SW 1271 (cell line): ENCODE measurements around the gene C11orf98.
"Not testable (repeated sequence)": the region's sequence is repeated elsewhere in the genome, so short reads cannot be mapped to it uniquely, and the experiment has no call there.

Source experiments
- DNase-seq, 2 experiments: peaks; one replicate each; lab custom pipeline; 2025; lab: John Stamatoyannopoulos, UW

C11orf98 gene

DNA sequence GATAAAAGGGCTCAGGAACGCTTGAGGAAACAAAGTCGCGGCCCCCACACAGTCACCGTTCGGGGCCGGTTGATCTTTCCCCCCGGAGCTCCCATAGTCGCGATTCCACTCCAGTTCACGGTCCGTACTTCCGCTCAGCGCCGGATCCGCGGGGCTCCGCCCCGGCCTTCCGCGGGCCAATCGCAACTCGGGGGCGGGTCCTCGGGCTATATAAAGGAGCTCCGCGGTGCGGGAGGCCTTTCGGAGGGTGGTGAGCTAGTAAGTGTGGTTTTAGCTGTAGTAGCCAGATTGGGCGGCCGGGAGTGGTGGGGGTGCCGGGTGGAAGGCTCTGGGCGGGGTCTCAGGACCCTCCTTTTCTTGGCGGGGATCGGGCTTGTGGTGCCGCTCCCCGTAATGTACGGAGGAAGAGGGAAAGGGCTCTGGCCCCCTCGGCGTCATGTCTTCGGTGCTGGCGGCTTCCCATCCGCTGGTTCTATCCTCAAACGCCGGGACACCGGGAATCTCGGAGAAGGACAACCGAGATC is at the start of gene C11orf98, which contains the start of gene CSKMT:
C11orf98 (minus strand) TSS at position 136 of the 524 bp plus-strand sequence; CDS start at position 95, 41 bp downstream.
CSKMT (plus strand) TSS at position 238 of the 524 bp plus-strand sequence. CDS start 568 bp downstream, outside the sequence.
- peak; percentile 71 to 88 for DNase-seq

GRCh38 chr11:62713343-62713742 is 48.3 kb upstream of the C11orf98 start:
- no peak for DNase-seq

- no peak for DNase-seq
Measured at GRCh38 chr11:62712861-62713260, 47.9 kb upstream of the C11orf98 start.

- no peak for DNase-seq
Measured at GRCh38 chr11:62712276-62712812, 47.3 kb upstream of the C11orf98 start.

DNA sequence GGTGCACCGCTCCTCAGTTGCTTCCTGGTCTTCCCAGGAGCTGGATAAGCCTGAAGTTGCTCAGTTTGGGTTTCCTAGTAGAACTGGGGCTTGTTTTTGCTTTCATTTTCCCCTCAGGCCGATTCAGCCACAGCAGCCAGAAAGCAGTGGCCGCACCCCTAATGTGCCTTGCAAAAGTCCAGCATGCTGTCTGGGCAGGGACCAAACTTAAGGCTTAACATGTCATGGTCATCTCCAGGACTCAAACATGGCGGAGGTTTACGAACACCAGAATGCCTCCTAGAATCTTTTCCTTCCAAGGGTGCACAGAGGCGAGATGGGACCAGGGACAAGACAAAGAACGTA is 45.0 kb upstream of the C11orf98 start:
- no peak for DNase-seq

DNA sequence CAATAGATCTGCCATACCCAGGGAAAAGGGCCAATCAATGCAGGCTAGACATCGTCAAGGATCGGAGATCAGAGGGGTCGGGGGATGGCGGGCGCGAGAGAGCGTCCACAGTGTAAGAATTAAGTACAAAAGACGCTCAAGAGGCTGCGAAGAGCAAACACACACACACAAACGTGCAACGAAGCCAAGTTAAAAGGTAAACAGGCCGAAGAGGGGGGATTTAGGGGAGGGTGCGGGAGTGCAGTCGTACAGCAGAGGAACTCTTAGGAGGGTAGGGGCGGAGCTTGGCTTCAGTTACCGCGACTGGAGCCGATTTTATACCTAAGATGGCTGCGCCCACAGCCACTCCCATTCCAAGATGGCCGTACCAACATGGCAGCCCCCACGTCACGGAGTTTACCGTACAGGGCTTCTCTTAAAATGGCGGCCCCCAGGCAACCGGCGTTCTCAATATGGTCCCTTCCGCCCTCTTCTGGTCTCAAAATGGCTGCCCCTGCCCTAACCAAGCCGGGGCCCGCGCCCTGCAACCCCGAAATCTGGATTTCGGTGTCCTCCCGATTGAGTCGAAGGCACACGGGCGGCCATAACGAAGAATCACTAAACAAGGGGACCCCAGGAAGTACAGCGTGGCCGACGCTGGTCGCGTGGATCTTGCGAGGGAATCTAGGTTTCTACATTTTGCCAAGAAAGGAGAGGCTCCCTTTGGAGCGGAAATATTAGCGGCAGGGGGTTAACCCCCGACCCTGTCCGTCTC is 44.4 kb upstream of the C11orf98 start:
- DNase-seq: peak; percentile 89 to 97

DNA sequence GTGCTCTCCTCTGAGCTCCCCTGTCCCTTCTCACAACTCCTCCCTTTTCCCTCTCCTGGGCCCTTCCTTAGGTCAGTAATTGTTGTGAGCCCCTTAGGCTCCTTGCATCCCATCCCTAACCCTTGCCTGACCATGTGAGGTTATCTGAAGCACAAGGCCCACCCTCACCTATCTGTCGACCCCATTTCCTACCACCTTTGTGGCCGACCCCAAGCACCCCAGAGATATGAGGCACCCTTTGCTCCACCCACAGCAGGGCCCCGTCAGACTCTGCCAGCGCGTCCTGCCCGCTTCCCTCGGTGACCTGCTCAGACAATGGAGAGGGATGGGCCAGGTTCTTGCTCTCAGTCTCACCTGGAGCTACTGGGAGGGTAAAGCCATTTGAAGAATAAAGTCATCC is 43.8 kb upstream of the C11orf98 start:
- no peak for DNase-seq

- no peak for DNase-seq
Measured at GRCh38 chr11:62708392-62708791, 43.4 kb upstream of the C11orf98 start.

GRCh38 chr11:62707277-62707861 is 42.4 kb upstream of the C11orf98 start, which contains the start of the genes BSCL2 and GNG3:
TSS of gene BSCL2 (minus strand) at chr11:62707424. CDS start at chr11:62707195, 229 bp downstream.
TSS of gene GNG3 (plus strand) at chr11:62707676. CDS start at chr11:62708296, 620 bp downstream.
- DNase-seq: no peak

DNA sequence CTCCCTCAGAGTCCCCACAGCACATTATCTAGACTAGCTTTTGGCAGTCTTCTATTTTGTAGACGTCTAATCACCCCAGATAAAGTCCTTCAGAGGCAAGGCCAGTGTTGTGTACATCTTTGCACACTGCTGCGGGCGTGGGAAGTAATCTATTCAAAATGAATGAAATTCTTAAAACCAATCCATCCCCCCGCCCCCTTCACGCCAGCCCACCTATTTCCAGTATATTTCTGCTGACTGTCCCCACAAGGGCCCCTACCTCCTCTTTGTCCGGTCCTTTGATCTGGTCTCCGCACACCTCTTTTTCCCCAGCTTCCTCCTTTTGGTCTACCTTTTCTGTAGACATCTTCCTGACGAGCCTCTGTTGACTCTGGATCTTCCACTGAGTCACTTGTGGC is 41.8 kb upstream of the C11orf98 start:
- DNase-seq: no peak

- peak; percentile 79 to 87 for DNase-seq
Measured at GRCh38 chr11:62705880-62706849, 41.2 kb upstream of the C11orf98 start.

DNA sequence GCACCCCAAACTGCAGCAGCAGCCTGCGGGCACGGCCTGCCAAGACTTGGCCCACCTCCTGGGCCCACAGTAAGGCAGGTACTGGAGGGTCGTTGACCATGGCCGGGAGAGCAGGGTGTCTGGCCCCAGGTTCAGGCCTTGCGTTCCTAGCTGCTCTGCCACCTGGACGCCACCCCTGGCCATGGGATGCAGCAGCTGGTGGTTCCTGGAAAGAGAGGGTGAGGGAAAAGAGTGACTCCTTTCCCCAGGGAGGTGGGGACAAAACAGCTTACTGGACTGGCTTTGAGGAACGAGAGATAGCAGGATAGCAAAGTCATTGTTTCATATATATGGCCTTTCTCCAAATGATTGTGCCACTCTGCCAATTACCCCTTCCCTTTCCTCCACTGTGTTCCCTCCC is 40.4 kb upstream of the C11orf98 start:
- no peak for DNase-seq

- DNase-seq: not testable (repeated sequence)
Measured at GRCh38 chr11:62703921-62704320, 38.9 kb upstream of the C11orf98 start.

- DNase-seq: no peak
Measured at GRCh38 chr11:62702246-62702645, 37.2 kb upstream of the C11orf98 start.

- peak in 1 of 2 experiments; percentile 51 for DNase-seq
Measured at GRCh38 chr11:62694455-62695167, 29.6 kb upstream of the C11orf98 start.

DNA sequence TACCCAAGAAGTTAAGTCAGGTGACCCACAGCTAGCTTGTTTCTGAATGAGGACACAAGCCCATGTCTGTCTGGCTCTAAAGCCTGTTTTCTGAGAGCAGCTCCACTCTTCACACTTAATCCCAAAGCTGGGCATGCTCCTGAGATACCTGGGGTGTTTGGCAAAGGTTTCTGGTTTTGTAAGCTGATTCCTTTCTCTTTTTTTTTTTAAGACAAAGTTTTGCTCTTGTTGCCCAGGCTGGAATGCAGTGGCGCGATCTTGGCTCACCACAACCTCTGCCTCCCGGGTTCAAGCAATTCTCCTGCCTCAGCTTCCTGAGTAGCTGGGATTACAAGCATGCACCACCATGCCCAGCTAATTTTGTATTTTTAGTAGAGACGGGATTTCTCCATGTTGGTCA is 28.6 kb upstream of the C11orf98 start:
- not testable (repeated sequence) for DNase-seq

DNA sequence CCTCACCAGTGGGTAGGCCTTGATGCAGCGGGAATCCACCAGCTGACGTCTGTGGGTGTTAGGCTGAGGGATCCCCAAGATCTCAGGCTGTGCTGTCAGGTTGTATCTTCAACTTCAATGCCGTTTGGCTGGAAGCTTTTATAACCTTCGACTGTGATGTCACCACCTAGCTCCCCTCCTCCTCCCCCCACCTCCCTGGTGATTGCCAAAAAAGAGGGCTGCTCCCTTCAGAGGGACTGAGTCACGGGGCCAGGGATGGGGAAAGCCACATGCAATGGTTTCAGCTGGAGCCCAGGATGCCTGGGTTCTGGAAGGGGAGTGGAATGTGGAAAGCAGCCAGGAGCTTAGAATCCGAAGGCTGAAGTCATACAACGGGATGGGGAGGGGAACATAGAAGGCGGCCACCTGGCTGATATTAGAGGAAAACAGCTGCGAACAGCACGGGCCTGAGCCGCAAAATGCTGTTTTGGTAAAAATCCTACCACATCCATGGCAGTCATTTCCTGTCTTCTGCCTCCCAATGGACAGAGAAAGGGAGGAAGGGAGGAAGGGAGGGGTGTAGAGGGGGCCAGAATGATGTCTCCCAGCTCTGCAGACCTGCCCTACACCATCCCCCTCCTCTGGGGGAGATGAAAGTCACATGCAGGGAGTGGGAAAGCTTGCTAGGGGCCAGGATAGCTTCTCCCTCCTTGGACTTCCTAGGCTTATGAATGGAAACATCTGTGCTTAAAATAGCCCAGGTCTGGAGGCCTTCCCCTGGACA is 24.6 kb upstream of the C11orf98 start, which contains the start of gene LRRN4CL:
LRRN4CL (minus strand) TSS at position 110 of the 763 bp plus-strand sequence. CDS start 1,022 bp downstream, outside the sequence.
- DNase-seq: no peak

- no peak for DNase-seq
Measured at GRCh38 chr11:62688491-62688890, 23.5 kb upstream of the C11orf98 start.

DNA sequence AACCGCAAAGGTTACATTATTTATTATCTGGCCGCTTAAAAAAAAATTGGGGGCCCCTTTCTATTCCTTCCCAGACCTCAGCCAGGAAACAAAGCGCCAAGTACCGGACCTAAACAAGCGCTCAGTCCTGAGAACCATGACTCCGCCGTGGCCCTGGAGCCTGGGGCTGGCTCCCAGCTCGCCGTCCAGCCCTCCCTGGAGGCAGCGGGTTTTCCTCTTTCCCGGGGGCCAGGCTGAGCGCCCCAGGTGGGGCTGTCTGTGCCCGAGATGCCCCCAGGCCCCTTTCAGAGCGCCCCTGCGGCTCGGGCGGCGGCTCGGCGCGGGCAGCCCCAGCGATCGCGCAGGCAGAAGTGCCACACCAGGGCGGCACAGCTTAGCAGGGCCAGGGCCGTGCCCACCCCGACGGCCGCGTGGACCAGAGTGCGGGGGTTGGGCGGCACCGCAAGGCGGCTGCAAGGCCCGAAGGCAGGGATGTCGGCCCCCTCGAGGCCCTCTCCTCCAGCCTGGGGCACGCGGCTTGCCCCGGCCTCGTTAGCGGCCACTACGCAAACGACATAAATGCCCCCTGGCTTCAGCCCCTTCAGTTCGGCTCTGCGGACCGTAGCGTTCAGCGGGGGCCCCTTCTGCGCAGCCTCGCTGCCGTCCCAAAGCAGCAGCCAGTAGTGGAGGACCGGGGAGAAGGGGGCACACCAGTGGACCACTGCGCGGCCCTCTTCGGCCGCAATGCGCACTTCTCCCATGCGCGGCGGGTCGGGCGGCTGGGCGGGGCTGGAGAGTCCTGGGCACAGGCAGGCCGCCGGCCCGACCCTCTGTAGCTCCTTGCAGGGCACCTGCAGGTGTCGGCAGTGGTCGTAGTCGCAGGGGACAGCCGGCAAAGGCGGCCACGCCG is 22.7 kb upstream of the C11orf98 start:
- DNase-seq: no peak
